ENCODE results near the gene SOX15. TPM values are rescaled to one million over a fixed set of nuclear protein-coding genes. Genes with fewer than 3 reads are reported as not detected.
"Not testable (repeated sequence)": the region's sequence is repeated elsewhere in the genome, so short reads cannot be mapped to it uniquely, and the experiment has no call there.

SOX15 gene
- total RNA-seq, 6 donors from 2014 or later: 0.63 to 1.5 (median 0.71) TPM; not detected in 3

DNA sequence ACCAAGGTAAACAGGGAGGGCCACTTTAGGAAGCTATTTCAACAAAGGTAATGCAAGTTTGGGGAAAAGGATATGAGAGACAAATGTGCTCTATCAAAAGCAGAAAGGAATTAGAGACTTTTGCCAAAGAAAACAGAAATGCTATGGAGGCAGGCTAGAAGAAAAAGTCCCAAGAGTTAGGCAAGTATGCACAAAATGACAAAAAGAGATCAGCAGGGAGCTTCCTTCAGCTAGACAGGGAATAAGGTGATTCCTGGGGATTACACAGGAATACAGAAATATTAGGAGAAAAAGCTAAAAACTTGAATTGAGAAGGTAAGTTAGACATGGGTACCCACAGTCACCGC is 22.4 kb upstream of the SOX15 start:
- Histone ChIP-seq H3K27ac (no peak overlapping the region), H3K36me3 (peaks cover 0 to 4% (median 1%) of the 10 kb centered on the region in 4 donors), H3K4me1 (peaks cover 24 to 35% (median 34%) of the 10 kb centered on the region in 4 donors), H3K4me3 (no peak overlapping the region), H3K27me3 (no peaks in the 10 kb centered on the region), H3K9me3 (no peaks in the 10 kb centered on the region)
- DNase-seq (no peak), ATAC-seq (ENCODE audit: low FRiP score in 2 of 2) (no peak)
- TF ChIP-seq POLR2A (IDR thresholded peaks at IDR 0.05) (no peak), POLR2AphosphoS5 (IDR thresholded peaks at IDR 0.05) (no peak)
- TF ChIP-seq, protein P1, sequence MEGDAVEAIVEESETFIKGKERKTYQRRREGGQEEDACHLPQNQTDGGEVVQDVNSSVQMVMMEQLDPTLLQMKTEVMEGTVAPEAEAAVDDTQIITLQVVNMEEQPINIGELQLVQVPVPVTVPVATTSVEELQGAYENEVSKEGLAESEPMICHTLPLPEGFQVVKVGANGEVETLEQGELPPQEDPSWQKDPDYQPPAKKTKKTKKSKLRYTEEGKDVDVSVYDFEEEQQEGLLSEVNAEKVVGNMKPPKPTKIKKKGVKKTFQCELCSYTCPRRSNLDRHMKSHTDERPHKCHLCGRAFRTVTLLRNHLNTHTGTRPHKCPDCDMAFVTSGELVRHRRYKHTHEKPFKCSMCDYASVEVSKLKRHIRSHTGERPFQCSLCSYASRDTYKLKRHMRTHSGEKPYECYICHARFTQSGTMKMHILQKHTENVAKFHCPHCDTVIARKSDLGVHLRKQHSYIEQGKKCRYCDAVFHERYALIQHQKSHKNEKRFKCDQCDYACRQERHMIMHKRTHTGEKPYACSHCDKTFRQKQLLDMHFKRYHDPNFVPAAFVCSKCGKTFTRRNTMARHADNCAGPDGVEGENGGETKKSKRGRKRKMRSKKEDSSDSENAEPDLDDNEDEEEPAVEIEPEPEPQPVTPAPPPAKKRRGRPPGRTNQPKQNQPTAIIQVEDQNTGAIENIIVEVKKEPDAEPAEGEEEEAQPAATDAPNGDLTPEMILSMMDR (IDR thresholded peaks at IDR 0.05): no peak
- 90 to 100% methylated on average over 1 of the region's 1 CpG for WGBS, 2 donors

DNA sequence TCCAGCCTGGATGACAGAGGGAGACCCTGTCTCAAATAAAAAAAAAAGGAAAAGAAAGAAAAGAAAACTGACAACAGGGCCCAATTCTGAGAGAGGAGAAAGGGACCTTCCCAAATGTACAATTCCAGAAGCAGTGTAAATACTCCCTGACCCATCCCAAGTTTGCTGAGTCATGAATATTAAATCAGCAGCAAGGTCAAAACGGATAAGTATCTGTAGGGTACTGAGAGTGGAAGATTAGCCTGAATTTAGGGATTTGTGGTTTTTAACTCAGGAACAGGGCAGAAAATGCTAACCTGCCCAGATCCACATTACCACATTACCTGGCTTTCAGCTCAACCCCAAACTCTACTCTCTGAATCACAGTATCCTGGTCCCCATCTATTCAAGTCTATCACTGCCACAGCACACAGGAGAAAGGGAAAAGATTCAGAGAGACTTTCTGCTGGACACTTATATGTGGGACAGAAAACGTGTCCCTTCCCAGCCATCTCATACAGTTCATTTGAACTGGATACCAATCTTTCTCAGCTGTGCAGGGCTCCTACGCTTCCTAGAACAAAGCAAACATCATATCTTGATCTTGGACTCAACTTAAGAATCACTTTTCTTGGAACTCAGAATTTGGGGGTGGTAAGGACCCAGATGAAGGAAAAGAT is 21.9 kb upstream of the SOX15 start:
- H3K9me3 ChIP-seq: no peaks in the 10 kb centered on the region
- no peak overlapping the region for H3K4me3 ChIP-seq
- peaks cover 24 to 35% (median 34%) of the 10 kb centered on the region in 4 donors for H3K4me1 ChIP-seq
- WGBS, 2 donors: 51 to 59% methylated on average over 3 of the region's 3 CpGs
- no peak overlapping the region for H3K27ac ChIP-seq
- TF ChIP-seq EP300 (IDR thresholded peaks at IDR 0.05) (no peak), POLR2A (IDR thresholded peaks at IDR 0.05) (no peak), POLR2AphosphoS5 (IDR thresholded peaks at IDR 0.05) (no peak)
- TF ChIP-seq, protein P1 (IDR thresholded peaks at IDR 0.05): no peak
- ATAC-seq (ENCODE audit: low FRiP score in 2 of 2): no peak
- peaks cover 0 to 4% (median 1%) of the 10 kb centered on the region in 4 donors for H3K36me3 ChIP-seq
- H3K27me3 ChIP-seq: no peaks in the 10 kb centered on the region
- DNase-seq: no peak

DNA sequence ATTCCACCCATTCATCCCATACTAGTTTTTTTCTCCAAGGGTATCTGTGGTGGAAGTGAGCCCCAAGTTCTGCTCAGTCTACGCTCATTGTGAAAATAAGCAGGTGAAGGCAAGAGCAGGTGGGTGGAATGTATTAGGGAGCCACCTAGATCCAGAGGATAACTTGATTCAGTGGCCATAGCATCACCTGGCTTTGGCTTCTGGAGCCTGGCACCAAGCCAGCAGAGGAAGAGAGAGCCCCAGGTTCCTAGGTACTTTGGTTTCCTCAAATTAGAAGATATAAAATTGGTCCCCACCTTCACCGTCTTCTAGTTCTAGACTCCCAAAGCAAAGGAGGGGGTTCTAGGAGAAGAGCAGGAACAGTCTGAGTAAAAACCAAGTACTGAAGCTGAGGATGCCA is 20.7 kb upstream of the SOX15 start:
- DNase-seq: no peak
- Histone ChIP-seq H3K4me1 (peaks cover 24 to 35% (median 34%) of the 10 kb centered on the region in 4 donors), H3K9me3 (no peaks in the 10 kb centered on the region), H3K36me3 (peaks cover 0 to 10% (median 6%) of the 10 kb centered on the region in 4 donors), H3K27me3 (no peaks in the 10 kb centered on the region), H3K27ac (no peak overlapping the region), H3K4me3 (no peak overlapping the region)
- no peak for ATAC-seq (ENCODE audit: low FRiP score in 2 of 2)
- TF ChIP-seq, protein P1 (IDR thresholded peaks at IDR 0.05): no peak
- no peak for TF ChIP-seq EP300 (IDR thresholded peaks at IDR 0.05)
- TF ChIP-seq POLR2AphosphoS5 (IDR thresholded peaks at IDR 0.05): no peak
- no peak for TF ChIP-seq POLR2A (IDR thresholded peaks at IDR 0.05)
- WGBS, 2 donors: 98 to 100% methylated on average over 2 of the region's 2 CpGs

DNA sequence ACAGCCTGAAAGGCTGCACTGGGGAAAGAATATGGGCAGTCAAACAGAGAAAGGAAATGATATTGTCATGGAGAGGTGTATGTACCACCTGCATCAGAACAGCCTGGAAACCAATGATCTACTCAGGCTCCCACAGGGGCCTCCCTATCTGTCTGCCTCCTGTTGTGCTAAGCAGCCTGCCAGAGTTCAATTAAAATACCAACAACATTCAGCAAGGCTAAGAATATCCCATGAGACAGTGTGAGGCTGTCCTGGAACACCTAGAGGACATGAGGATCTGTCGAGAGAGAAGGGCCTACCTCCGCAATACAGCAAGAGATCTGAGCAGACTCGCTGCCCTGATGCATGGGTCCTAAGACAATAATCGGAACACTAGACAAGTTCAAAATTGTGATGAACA is 16.4 kb upstream of the SOX15 start:
- Histone ChIP-seq H3K4me1 (peaks cover under 1 to 6% (median 4%) of the 10 kb centered on the region in 4 donors), H3K9me3 (no peaks in the 10 kb centered on the region), H3K27me3 (no peaks in the 10 kb centered on the region), H3K27ac (no peak overlapping the region), H3K4me3 (no peak overlapping the region), H3K36me3 (peaks cover 32 to 54% (median 48%) of the 10 kb centered on the region in 4 donors)
- no peak for DNase-seq
- TF ChIP-seq POLR2AphosphoS5 (IDR thresholded peaks at IDR 0.05) (no peak), POLR2A (IDR thresholded peaks at IDR 0.05) (no peak), EP300 (IDR thresholded peaks at IDR 0.05) (no peak)
- TF ChIP-seq, protein P1 (IDR thresholded peaks at IDR 0.05): no peak
- ATAC-seq (ENCODE audit: low FRiP score in 2 of 2): no peak
- WGBS, 2 donors: 95 to 97% methylated on average over 4 of the region's 4 CpGs

DNA sequence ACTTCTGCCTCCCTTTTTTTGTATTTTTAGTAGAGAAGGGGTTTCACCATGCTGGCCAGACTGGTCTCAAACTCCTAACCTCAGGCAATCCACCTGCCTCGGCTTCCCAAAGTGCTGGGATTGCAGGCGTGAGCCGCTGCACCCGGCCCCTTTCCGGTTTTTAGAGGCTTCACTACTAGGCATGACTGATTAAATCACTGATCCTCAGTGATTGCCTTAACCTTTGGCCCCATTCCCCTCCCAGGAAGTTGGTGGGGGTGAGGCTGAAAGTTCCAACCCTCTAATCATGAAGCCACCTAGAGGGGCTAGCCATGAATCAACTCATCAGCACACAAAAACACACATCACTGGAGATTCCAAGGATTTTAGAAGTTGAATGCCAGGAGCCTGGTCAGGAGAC is 7.7 kb upstream of the SOX15 start:
- not testable (repeated sequence) for ATAC-seq (ENCODE audit: low FRiP score in 2 of 2); H3K4me1 ChIP-seq; DNase-seq; H3K27me3 ChIP-seq; H3K27ac ChIP-seq; H3K4me3 ChIP-seq; H3K9me3 ChIP-seq
- H3K36me3 ChIP-seq: peaks cover 42 to 97% (median 94%) of the 10 kb centered on the region in 4 donors
- WGBS, 2 donors: 59 to 92% methylated on average over 2 to 5 of the region's 5 CpGs

All from upper lobe of left lung (tissue), 6 donors.